Measurements from ENCODE around the gene CFL2.
"Not testable (repeated sequence)": the region's sequence is repeated elsewhere in the genome, so short reads cannot be mapped to it uniquely, and the experiment has no call there.

Gene CFL2

DNA sequence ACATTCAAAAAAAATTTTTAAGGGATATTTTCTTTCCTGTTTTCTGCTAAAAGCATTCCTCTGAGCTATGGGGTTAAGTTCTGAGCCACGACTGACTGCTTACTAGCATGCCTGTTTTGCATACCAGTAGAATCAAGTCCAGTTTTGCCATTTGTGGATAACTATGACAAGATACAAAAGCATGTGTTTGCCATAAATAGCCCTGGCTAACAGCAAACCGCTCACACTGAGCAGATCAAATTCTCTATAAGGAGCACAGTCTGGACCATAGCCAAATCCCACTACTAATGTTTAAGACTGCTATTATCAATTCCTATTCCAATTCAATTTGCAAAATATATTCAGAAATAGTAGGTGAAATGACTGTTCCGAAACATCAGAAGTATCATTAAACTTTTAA, 3.2 kb downstream of the CFL2 start:
- no peak for DNase-seq

DNA sequence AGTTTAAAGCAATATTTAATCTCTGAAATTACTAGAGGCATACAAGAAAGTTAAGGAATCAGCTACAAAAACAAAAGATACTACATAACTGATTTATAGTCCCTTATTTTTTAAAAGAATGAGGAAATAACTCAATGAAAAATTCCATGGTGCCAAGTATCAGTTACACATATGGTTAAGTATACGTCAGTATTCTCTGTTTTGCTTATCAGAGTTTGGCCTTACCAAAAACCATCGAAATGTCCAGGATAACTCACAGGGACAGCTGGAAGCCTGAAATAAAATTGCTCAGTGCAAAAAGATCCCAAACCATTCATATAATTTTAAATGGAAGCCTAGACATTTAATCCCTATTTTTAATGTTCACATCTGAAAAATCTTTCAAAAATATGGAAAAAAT, 3.6 kb downstream of the CFL2 start:
- DNase-seq, result no peak

DNA sequence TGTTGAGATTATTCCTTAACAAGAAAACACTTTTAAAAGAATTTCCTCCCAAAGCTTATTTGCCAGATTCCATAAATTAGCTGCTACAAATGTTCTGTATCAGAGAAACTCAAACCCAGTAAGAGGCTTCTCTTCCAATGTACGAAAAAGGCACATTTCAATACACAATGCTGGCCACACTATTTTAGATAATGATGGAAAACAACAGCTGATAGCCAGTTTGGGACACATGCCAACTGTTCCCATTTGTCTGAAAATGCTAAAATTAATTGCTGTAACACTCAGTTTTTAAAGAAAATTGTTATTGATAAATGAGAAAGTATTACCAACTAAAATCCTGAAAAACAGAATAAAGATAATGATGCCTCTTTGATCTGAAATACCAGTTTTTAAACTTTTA, 4.4 kb downstream of the CFL2 start:
- DNase-seq, result no peak

- no peak for DNase-seq
Measured at GRCh38 chr14:34707722-34708121, 6.7 kb downstream of the CFL2 start.

GRCh38 chr14:34701808-34702207, 12.6 kb downstream of the CFL2 start:
- DNase-seq, result no peak

DNA sequence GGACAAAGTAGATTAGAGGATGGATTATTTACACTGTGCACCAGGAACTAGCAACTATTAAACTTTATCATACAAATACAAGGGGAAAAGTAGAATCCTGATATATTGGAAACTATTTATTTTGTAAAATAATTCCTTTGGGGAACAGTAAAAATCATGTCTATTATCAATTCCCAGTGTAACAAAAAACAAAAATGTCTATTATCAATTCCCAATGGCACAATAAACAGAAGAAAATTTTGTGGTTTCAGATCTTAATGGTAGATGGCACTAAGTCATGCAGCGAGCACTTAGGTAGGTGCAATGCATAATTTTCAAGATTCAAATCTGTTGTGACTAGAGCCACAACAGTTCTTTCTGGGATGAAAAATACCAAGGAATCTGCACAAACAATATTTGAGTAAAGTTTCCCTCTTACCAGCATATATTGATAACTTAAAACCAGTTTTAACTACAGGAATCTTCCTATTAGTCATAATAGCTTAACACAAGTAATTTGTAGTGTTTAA, 13.7 kb downstream of the CFL2 start:
- DNase-seq, result no peak

GRCh38 chr14:34699873-34700621, 14.3 kb downstream of the CFL2 start:
- DNase-seq, result no peak

DNA sequence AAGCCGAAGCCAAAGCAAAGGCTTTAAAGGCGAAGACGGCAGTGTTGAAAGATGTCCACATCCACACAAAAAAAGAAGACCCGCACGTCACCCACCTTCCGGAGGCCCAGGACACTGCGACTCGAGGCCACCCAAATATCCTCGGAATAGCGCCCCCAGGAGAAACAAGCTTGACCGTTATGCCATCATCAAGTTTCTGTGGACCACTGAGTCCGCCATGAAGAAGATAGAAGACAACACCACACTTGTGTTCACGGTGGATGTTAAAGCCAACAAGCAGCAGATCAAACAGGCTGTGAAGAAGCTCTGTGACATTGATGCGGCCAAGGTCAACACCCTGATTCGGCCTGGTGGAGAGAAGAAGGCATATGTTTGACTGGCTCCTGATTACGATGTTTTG, 20.2 kb downstream of the CFL2 start:
- not testable (repeated sequence) for DNase-seq

DNA sequence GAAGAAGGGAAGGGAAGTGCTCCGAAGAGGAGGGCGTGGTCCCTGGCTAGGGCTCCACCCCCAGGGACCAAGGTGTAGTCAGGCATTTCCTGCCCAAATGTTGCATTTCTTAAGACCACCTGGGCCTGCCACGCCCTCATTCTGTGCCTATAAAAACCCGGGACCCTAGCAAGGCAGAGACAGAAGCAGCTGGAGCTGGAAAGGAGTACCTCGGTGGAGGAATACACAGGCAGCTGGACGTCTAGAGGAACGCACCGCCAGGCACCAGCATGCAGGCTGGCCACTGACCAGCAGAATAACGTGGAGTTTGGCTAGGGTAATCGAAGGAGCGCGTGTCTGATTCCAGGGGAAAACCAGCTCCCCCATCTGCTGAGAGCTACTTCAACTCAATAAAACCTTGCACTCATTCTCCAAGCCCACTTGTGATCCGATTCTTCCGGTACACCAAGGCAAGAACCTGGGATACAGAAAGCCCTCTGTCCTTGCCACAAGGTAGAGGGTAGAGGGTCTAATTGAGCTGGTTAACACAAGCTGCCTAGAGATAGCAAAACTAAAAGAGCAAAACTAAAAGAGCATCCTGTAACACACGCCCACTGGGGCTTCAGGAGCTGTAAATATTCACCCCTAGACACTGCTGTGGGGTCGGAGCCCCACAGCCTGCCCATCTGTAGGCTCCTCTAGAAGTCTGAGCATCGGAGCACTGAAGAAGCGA, 21.0 kb downstream of the CFL2 start:
- DNase-seq, result peak; percentile 18

DNA sequence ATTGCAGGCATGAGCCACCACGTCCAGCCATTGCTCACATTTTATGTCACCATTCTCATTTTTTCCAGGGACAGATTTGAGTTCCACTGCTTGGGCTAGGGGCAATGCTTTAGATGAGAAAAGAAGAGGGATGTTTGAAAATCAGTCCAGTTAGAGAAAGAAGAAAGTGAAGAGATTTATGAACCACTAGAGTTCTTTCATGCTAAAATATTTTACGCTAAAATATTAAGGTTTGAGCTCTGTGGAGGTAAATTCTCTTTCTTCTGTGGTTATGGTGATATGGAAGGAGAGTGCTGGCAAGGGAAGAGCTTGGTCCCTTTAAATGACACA, 21.5 kb downstream of the CFL2 start:
- no peak for DNase-seq

DNA sequence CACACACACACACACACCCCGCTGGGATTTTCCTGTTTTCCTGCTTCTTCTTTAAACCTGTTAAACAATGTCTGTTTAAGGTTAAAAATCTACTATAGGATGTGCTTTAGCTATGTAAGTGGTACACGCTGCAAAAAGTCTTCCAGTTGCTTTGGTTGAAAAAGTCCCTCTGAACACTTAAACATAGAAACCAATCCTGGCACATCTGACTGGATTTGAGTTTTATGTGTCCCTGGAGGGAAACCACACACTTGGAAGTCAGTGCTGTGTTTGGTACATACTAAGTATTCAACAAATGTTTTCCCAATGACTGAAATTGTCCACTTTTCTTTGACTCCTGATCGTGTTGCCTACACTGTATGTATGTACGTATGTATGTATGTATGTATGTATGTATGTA, 22.0 kb downstream of the CFL2 start:
- DNase-seq, result no peak

DNA sequence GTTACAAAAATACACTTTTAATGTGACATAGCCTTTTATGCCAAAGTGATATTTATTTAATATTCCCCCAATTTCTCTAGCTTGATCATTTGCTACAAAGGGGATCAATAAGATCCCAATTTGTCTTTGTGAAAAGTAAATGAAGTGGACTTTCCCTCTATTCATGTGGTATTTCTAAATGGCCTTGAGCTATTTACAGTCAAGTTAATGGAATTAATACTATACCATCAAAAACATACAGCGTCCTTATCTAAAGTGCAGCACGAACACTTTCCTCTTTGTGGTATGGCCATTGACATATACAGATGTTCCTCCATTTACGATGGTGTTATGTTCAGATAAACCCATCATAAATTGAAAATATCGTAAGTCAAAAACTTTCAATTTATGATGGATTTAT, 23.2 kb downstream of the CFL2 start:
- no peak for DNase-seq

DNA sequence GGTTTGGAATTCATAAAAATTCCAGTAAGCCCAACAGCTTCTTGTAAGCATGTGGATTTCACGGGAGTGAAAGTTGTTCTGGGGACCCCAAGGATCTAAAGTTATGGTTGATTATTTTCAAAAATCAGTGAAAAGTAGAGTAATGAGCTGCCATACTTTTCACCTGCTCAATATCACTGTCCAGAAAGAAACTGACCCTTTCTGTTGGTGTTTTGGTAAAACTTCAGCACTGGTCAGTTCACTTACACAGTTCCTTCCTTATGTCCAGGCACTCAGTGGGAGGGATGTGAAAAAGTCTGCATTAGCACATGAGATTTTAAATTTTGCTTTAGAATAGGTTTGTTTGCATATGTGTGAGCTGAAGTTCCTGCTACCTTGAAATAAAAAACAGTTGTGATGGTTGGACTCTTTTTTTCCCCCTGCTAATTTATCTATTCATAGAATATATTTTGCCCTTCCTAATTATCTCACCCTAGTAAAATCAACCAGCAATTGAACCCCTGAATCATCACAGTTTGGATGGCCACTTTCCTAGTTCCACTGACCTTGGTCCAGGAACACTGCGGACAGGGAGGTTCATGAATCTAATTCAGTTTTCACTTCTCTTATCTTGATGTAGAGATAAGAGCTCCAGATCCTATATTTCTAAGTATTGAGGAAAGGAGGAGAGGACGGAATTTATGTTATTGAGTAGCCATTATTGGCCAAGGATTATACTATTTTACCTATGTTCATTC, 25.8 kb downstream of the CFL2 start:
- DNase-seq, result no peak

- DNase-seq, result no peak
Measured at GRCh38 chr14:34685819-34686428, 28.5 kb downstream of the CFL2 start.

- no peak for DNase-seq
Measured at GRCh38 chr14:34684578-34684977, 29.8 kb downstream of the CFL2 start.

- no peak for DNase-seq
Measured at GRCh38 chr14:34682787-34683321, 31.5 kb downstream of the CFL2 start.

- no peak for DNase-seq
Measured at GRCh38 chr14:34680806-34681479, 33.5 kb downstream of the CFL2 start.

DNA sequence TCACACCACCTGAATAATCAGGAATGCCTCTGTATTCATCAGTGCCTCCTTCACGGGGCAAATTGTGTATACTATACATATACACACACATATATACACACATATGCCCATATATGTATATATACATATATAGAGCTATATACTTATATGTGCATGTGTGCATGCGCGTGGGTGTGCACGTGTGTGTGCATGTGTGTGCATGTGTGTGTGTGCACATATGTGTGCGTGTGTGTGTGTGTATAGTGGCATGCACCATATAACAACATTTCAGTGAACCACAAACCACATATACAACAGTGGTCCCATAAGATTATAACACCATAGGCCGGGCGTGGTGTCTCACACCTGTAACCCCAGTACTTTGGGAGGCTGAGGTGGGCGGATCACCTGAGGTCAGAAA, 35.7 kb downstream of the CFL2 start:
- no peak for DNase-seq

- no peak for DNase-seq
Measured at GRCh38 chr14:34678306-34678705, 36.1 kb downstream of the CFL2 start.

- DNase-seq, result no peak
Measured at GRCh38 chr14:34676516-34677211, 37.7 kb downstream of the CFL2 start.

GRCh38 chr14:34673702-34674101, 40.7 kb downstream of the CFL2 start:
- no peak for DNase-seq

DNA sequence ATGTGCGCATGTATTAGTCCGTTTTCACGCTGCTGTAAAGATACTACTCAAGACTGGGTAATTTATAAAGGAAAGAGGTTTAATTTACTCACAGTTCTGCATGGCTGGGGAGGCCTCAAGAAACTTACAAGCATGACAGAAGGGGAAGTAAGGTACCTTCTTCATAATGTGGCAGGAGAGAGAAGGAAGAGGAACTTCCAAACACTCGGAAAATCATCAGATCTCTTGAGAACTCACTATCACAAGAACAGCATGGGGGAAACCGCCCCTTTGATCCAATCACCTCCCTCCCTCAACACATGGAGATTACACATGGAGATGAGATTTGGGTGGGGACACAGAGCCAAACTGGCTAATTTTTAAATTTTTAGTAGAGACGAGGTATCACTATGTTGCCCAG, 42.7 kb downstream of the CFL2 start:
- DNase-seq, result no peak
